Tibial artery (tissue), 4 donors: Measurements from ENCODE around the gene GALNS.

Source experiments
- DNase-seq, 2 donors: peaks; one replicate each; pipeline ENCODE4 v3.0.0-alpha.2; 2019
- H3K27ac ChIP-seq, 2 donors: fragments of 200-600 bp; sonication (generic) in 1 of 2; 1 replicate in 1 of 2; 2 replicates in 1 of 2; pipeline ENCODE4 v1.5.1; 2018 to 2019; ENCODE audit warnings: mild to moderate bottlenecking in 1 of 2
- H3K27me3 ChIP-seq, 2 donors: fragments of 200-600 bp; sonication (generic) in 1 of 2; one replicate each; pipeline versions ENCODE4 v1.5.1 to v1.6.0; 2016 to 2019
- H3K36me3 ChIP-seq, 3 donors: fragments of 200-600 bp; sonication (generic) in 2 of 3; one replicate each; pipeline ENCODE4 v1.5.1; 2016 to 2019; ENCODE audit warnings: mild to moderate bottlenecking in 2 of 3
- H3K4me1 ChIP-seq, 4 donors: fragments of 200-600 bp; sonication (generic) in 2 of 4; 1 replicate in 3 of 4; 2 replicates in 1 of 4; pipeline ENCODE4 v1.5.1; 2016 to 2019
- H3K4me3 ChIP-seq, 2 donors: fragments of 200-600 bp; sonication (generic) in 1 of 2; 1 replicate in 1 of 2; 2 replicates in 1 of 2; pipeline ENCODE4 v1.5.1; 2018 to 2019; ENCODE audit warnings: mild to moderate bottlenecking in 2 of 2
- H3K9me3 ChIP-seq, 3 donors: fragments of 200-600 bp; sonication (generic) in 1 of 3; one replicate each; pipeline ENCODE4 v1.5.1; 2016 to 2019
- intact Hi-C: fragments of 100-400 bp; cut with DNase I; formaldehyde crosslinking; loops from one replicate; pipeline ENCODE4 v1.15.0; 2023; ENCODE audit warnings: low total_unique reads
- TF ChIP-seq, protein P1 (sequence below), 2 experiments: fragments of 200-600 bp in 1 of 2; fragments of 450-650 bp in 1 of 2; IDR thresholded peaks; one replicate each; pipeline ENCODE4 v1.5.1; 2017 to 2019; ENCODE audit warnings: antibody characterized with exemption in 2 of 2, mild to moderate bottlenecking in 1 of 2, moderate library complexity in 1 of 2

Gene GALNS

DNA sequence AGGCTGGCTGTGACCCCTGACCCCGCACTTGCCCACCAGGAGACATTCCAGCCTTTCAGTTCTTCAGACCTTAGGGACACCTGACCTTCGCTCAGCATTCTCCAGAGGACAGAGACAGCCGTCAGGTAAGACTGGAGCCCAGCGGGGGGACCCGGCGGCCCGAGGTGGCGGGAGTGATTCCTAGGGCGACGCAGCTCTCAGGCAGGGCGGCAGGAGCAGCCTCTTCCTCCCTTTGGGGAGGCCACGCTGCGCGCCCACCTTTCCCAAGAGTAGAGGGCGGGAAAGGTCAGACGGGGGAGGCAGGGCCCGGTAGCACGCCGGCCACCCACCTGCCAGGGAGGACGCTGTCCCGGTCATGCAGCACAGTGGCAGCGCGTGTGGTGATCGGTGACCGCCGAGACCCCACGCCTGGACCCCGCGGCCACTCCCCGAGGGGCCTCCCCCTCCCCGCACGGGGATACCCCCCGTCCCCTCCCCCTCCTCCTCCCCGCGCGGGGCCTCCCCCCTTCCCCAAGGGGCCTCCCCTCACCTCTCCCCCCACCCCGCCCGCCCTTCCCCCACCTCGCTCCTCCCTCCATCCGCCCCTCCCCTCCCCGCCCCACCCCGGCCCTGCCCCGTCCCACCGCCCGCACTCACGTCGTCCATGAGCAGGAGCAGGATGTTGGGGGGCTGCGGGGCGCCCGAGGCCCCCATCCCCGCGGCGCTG, 472 bp downstream of the GALNS start:
- peaks cover 0 to 33% (median 17%) of the 10 kb centered on the region in 4 donors for H3K4me1 ChIP-seq
- intact Hi-C loops: no loop called here

DNA sequence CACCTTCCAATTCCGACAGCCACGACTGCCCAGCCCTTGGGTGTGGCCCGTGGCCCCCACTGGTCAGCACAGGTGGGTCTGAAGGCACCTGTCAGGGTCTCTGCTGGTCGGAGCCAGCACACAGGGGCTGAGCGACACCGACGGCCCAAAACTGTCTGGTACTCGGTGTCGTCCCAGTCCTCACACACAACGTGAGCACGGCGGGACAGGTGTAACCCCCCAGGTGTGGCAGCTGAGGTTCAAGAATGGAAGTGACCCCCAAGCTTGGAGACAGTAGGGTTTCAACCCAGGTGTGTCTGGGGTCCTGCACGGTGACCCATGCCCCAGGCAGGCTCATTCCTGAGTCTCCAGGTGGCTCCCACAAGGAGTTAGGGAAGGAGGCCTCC, 1.0 kb downstream of the GALNS start:
- intact Hi-C loops: loop anchor here (1.0 kb wide), 1 partner anchor 42 kb away; no protein-coding TSS in a partner anchor
- peak overlapping the region; percentile 84 to 97 for H3K4me3 ChIP-seq
- peak overlapping the region in 1 of 2 donors; percentile 84 for H3K27ac ChIP-seq
- H3K9me3 ChIP-seq: no peaks in the 10 kb centered on the region
- H3K4me1 ChIP-seq: peaks cover 0 to 33% (median 17%) of the 10 kb centered on the region in 4 donors
- H3K27me3 ChIP-seq: no peaks in the 10 kb centered on the region
- TF ChIP-seq, protein P1, sequence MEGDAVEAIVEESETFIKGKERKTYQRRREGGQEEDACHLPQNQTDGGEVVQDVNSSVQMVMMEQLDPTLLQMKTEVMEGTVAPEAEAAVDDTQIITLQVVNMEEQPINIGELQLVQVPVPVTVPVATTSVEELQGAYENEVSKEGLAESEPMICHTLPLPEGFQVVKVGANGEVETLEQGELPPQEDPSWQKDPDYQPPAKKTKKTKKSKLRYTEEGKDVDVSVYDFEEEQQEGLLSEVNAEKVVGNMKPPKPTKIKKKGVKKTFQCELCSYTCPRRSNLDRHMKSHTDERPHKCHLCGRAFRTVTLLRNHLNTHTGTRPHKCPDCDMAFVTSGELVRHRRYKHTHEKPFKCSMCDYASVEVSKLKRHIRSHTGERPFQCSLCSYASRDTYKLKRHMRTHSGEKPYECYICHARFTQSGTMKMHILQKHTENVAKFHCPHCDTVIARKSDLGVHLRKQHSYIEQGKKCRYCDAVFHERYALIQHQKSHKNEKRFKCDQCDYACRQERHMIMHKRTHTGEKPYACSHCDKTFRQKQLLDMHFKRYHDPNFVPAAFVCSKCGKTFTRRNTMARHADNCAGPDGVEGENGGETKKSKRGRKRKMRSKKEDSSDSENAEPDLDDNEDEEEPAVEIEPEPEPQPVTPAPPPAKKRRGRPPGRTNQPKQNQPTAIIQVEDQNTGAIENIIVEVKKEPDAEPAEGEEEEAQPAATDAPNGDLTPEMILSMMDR (IDR thresholded peaks at IDR 0.05): no peak
- no peak for DNase-seq
- peaks cover 11 to 37% (median 18%) of the 10 kb centered on the region in 3 donors for H3K36me3 ChIP-seq

More for the DNA sequence above, 472 bp downstream of the GALNS start:
- H3K9me3 ChIP-seq: no peaks in the 10 kb centered on the region
- TF ChIP-seq, protein P1 (IDR thresholded peaks at IDR 0.05): no peak
- DNase-seq: no peak
- peak overlapping the region; percentile 80 to 84 for H3K27ac ChIP-seq
- peaks cover 16 to 37% (median 21%) of the 10 kb centered on the region in 3 donors for H3K36me3 ChIP-seq
- H3K27me3 ChIP-seq: no peaks in the 10 kb centered on the region
- H3K4me3 ChIP-seq: peak overlapping the region; percentile 84 to 97

- H3K27ac ChIP-seq: no peak overlapping the region
- TF ChIP-seq, protein P1 (IDR thresholded peaks at IDR 0.05): no peak
- no peak for DNase-seq
- H3K27me3 ChIP-seq: no peaks in the 10 kb centered on the region
- H3K9me3 ChIP-seq: no peaks in the 10 kb centered on the region
- peaks cover 5 to 36% (median 18%) of the 10 kb centered on the region in 3 donors for H3K36me3 ChIP-seq
- intact Hi-C loops: loop anchor here (1.0 kb wide), 1 partner anchor 42 kb away; no protein-coding TSS in a partner anchor
- H3K4me3 ChIP-seq: no peak overlapping the region
- peaks cover 0 to 33% (median 17%) of the 10 kb centered on the region in 4 donors for H3K4me1 ChIP-seq
Measured at GRCh38 chr16:88855176-88855575, 1.6 kb downstream of the GALNS start.

- Histone ChIP-seq H3K4me1 (peaks cover 0 to 33% (median 17%) of the 10 kb centered on the region in 4 donors), H3K36me3 (peaks cover 0 to 36% (median 15%) of the 10 kb centered on the region in 3 donors), H3K27me3 (no peaks in the 10 kb centered on the region), H3K4me3 (no peak overlapping the region), H3K27ac (no peak overlapping the region), H3K9me3 (no peaks in the 10 kb centered on the region)
- intact Hi-C loops: loop anchor here (1.0 kb wide), 1 partner anchor 41 kb away; no protein-coding TSS in a partner anchor
- TF ChIP-seq, protein P1 (IDR thresholded peaks at IDR 0.05): no peak
- no peak for DNase-seq
Measured at GRCh38 chr16:88854306-88855111, 2.2 kb downstream of the GALNS start.

- TF ChIP-seq, protein P1 (IDR thresholded peaks at IDR 0.05): no peak
- intact Hi-C loops: no loop called here
- H3K27ac ChIP-seq: no peak overlapping the region
Measured at GRCh38 chr16:88853325-88853941, 3.3 kb downstream of the GALNS start.

More at GRCh38 chr16:88853325-88853941, 3.3 kb downstream of the GALNS start:
- peak in 1 of 2 donors; percentile 49 for DNase-seq
- H3K9me3 ChIP-seq: no peaks in the 10 kb centered on the region
- no peak overlapping the region for H3K4me3 ChIP-seq
- H3K27me3 ChIP-seq: no peaks in the 10 kb centered on the region
- H3K4me1 ChIP-seq: peaks cover 0 to 29% (median 17%) of the 10 kb centered on the region in 4 donors
- H3K36me3 ChIP-seq: peaks cover 0 to 36% (median 11%) of the 10 kb centered on the region in 3 donors
